Esophagus (tissue), 2 donors: ENCODE results near the gene LRMDA. TPM values are rescaled to one million over a fixed set of nuclear protein-coding genes. Genes with fewer than 3 reads are reported as not detected.

Experiments used
- H3K27ac ChIP-seq, 2 donors: one replicate each; pipeline ENCODE4 v1.5.1; 2013; ENCODE audit warnings: low read depth in 2 of 2, mild to moderate bottlenecking in 2 of 2, inconsistent platforms in 1 of 2, low read length in 1 of 2, moderate library complexity in 1 of 2
- H3K27me3 ChIP-seq, 2 donors: one replicate each; pipeline ENCODE4 v1.6.1; 2013; ENCODE audit warnings: low read length in 2 of 2, control low read depth in 1 of 2, mild to moderate bottlenecking in 1 of 2; ENCODE audit not compliant: insufficient read depth in 2 of 2, control insufficient read depth in 1 of 2
- H3K36me3 ChIP-seq, 2 donors: one replicate each; pipeline ENCODE4 v1.6.1; 2013; ENCODE audit warnings: low read length in 1 of 2; ENCODE audit not compliant: control insufficient read depth in 2 of 2, insufficient read depth in 2 of 2
- H3K4me1 ChIP-seq, 2 donors: one replicate each; pipeline ENCODE4 v1.6.1; 2013; ENCODE audit warnings: low read length in 1 of 2; ENCODE audit not compliant: control insufficient read depth in 2 of 2, insufficient read depth in 2 of 2
- H3K4me3 ChIP-seq, 2 donors: one replicate each; pipeline ENCODE4 v1.5.1; 2013; ENCODE audit warnings: low read length in 2 of 2, mild to moderate bottlenecking in 2 of 2, low read depth in 1 of 2, moderate library complexity in 1 of 2
- H3K9me3 ChIP-seq, 2 donors: one replicate each; pipeline ENCODE4 v1.6.1; 2013; ENCODE audit warnings: mild to moderate bottlenecking in 2 of 2, low read depth in 1 of 2, low read length in 1 of 2, moderate library complexity in 1 of 2; ENCODE audit not compliant: control insufficient read depth in 2 of 2, insufficient read depth in 1 of 2
- WGBS, 2 donors: extraction: QIAGEN DNeasy Blood & Tissue Kit; methylation state at CpG; one replicate each; pipeline ENCODE4 v1.1.7; 2013; 5-methylcytosine and 5-hydroxymethylcytosine counted together
- polyA plus RNA-seq, 2 donors: library from polyadenylated mRNA; stranded (reverse); fragments of 200-250 nt; gene quantifications; one replicate each; pipeline ENCODE4 v1.2.3, GENCODE V29; 2013
- donor health status: healthy with polysubstance abuse.
- donor health status: Bipolar disorder and iron deficiency.

LRMDA gene
- polyA plus RNA-seq, 2 donors = 1.8 to 4.0 TPM

DNA sequence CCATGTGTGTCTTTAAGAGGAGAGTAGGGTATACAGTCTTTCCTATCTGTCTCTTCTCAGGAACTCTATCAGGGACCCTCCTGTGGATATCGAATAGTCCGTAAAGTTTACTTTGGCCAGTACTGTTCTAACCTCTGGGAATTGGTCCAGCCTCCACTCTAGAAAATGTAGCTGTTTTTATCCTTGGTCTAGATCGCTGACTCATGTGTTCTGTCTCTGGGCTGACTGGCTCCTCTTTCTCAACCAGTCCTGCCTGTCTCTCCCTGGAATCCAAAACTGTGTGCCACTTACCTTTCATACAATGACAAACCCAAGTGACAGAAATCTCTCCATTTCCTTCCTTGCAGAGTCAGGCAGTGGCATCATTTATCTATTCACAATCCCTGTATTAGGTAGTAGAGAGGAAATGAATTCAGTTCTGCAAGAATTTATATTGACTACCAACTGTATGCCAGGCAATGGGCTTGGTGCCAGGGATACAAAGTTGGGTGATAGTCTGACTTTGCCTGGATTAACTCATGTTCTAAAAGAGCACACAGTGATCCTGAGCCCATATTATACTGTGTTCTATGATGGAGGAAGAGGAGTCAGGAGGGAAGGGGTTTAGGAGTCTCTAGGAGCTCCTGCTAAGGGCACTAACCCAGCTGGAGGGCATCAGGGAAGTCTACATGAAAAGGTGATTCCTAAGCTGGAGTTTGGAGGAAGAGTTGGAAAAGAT lies 232.7 kb downstream of the LRMDA start:
- peaks cover 2 to 3% of the 10 kb centered on the region in 2 donors for H3K4me1 ChIP-seq
- no peaks in the 10 kb centered on the region for H3K9me3 ChIP-seq
- no peaks in the 10 kb centered on the region for H3K27me3 ChIP-seq
- 53 to 56% methylated on average over 3 of the region's 3 CpGs for WGBS, 2 donors
- no peaks in the 10 kb centered on the region for H3K36me3 ChIP-seq
- peak overlapping the region; percentile 37 to 43 for H3K27ac ChIP-seq
- no peak overlapping the region for H3K4me3 ChIP-seq

DNA sequence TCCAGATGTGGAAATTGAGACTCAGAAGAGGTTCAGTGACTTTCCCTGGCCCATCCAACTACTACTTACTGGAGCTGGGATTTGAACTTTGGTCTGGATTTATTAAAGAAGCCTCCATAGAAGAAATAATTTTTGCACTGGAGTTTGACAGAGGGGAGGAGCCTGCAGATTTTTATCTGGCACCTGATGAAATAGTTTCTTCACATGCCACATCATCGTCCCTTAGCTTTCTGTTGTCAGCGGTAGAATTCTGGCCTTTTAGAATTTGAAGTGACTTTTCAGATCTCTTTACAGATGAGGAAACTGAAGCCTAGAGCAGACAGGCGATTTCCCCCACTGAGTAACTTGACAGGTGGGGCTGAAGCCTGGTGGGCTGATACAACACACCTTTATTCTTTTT lies 233.5 kb downstream of the LRMDA start:
- Histone ChIP-seq H3K27me3 (no peaks in the 10 kb centered on the region), H3K4me3 (no peak overlapping the region), H3K36me3 (no peaks in the 10 kb centered on the region), H3K4me1 (peaks cover 2 to 3% of the 10 kb centered on the region in 2 donors), H3K9me3 (no peaks in the 10 kb centered on the region), H3K27ac (no peak overlapping the region)
- 78 to 85% methylated on average over 3 of the region's 3 CpGs for WGBS, 2 donors

DNA sequence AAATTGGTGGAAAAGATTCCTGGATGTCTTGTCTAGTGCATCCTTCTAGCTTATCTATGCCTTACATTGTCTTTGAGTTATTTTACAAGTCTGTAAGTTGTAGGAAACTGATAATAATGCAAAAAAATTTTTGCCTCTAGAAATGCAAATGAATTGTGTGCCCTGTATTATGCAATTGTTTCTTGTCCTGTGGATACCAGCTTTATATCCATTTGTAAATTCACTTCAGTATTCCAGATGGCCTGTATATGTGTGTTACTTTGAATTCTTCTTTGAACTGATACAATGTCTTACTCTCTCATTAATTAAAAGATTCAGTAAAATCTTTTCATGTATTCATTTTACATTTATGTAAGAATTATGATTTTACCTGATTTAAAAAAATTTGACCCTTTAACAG lies 234.3 kb downstream of the LRMDA start:
- Histone ChIP-seq H3K27ac (no peak overlapping the region), H3K27me3 (no peaks in the 10 kb centered on the region), H3K9me3 (no peaks in the 10 kb centered on the region), H3K4me3 (no peak overlapping the region), H3K4me1 (peaks cover 0 to 3% of the 10 kb centered on the region in 2 donors), H3K36me3 (no peaks in the 10 kb centered on the region)

GRCh38 chr10:75672111-75672671 lies 240.8 kb downstream of the LRMDA start:
- Histone ChIP-seq H3K4me1 (no peaks in the 10 kb centered on the region), H3K27me3 (no peaks in the 10 kb centered on the region), H3K27ac (no peak overlapping the region), H3K4me3 (no peak overlapping the region), H3K9me3 (no peaks in the 10 kb centered on the region), H3K36me3 (no peaks in the 10 kb centered on the region)
- WGBS, 2 donors = 72 to 81% methylated on average over 3 to 4 of the region's 4 CpGs

DNA sequence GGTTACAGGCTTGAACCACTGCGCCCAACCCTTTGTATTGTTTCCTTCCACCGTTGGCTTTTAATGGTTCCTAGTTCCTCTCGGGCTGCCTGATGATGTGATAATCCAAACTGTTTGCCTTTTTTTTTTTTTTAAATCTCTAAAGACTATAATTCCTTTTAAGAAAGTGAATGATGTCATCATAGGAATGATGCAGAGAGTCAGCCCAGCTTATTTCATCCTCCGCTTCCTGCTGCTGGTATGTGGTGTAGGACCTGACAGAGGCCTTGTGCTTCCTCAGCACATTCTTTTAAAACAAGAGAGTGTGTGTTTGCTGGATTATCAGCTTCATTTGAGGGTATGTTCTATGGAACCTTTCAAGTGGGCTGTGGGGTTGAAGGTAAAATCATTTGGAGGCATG lies 241.4 kb downstream of the LRMDA start:
- 73 to 76% methylated on average over 4 of the region's 4 CpGs for WGBS, 2 donors
- H3K27ac ChIP-seq = no peak overlapping the region

DNA sequence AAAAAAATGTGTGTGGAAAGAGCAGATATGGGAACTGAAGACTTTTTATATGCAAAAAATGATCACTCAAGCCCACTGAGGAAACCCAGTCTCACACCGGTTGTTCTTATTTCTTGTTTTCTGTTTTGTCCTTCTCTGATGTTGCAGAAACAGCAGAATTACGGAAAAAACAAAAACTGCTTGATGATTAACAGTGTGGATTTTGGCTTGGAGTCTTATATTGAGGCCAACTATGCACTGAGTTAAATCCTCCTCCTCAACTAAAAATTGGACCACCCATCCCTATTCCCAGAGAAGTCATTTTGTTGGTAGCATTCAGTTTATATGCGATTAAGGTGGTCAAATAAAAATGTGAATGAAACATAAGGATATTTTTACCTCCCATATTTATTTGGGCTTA lies 246.1 kb downstream of the LRMDA start:
- Histone ChIP-seq H3K27me3 (no peaks in the 10 kb centered on the region), H3K36me3 (no peaks in the 10 kb centered on the region), H3K9me3 (no peaks in the 10 kb centered on the region), H3K27ac (no peak overlapping the region), H3K4me1 (peaks cover 2% of the 10 kb centered on the region in 2 donors), H3K4me3 (no peak overlapping the region)
- 76 to 82% methylated on average over 3 of the region's 3 CpGs for WGBS, 2 donors

More for the DNA sequence above, 241.4 kb downstream of the LRMDA start:
- Histone ChIP-seq H3K27me3 (no peaks in the 10 kb centered on the region), H3K4me3 (no peak overlapping the region), H3K36me3 (no peaks in the 10 kb centered on the region), H3K9me3 (no peaks in the 10 kb centered on the region), H3K4me1 (no peaks in the 10 kb centered on the region)

DNA sequence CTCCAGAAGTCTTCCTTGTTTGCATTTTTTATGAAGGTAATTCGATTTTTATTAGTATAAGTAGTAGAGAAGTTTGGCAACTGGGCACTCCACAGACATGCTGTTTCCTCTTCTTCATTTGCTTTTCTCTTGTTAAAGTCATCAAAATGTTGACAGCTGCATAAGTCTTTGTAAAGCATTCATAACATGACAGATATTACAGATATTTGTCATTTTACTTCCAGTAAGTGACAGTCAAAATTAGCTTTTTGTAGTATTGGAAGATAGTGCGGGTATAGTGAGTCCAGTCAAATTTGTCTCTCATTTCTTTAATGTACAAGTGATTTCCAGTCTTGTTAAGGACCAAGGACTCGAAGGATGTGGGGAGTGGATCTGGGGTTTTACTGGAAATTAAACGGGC lies 247.1 kb downstream of the LRMDA start:
- H3K9me3 ChIP-seq = no peaks in the 10 kb centered on the region
- no peaks in the 10 kb centered on the region for H3K27me3 ChIP-seq
- WGBS, 2 donors = 87% methylated on average over 4 of the region's 4 CpGs
- H3K36me3 ChIP-seq = no peaks in the 10 kb centered on the region
- no peak overlapping the region for H3K4me3 ChIP-seq
- peaks cover 2% of the 10 kb centered on the region in 2 donors for H3K4me1 ChIP-seq
- H3K27ac ChIP-seq = no peak overlapping the region

GRCh38 chr10:75679536-75679935 lies 248.1 kb downstream of the LRMDA start:
- peaks cover 2% of the 10 kb centered on the region in 2 donors for H3K4me1 ChIP-seq
- no peaks in the 10 kb centered on the region for H3K36me3 ChIP-seq
- H3K27ac ChIP-seq = no peak overlapping the region
- 70 to 81% methylated on average over 2 of the region's 2 CpGs for WGBS, 2 donors
- H3K27me3 ChIP-seq = no peaks in the 10 kb centered on the region
- H3K9me3 ChIP-seq = no peaks in the 10 kb centered on the region
- no peak overlapping the region for H3K4me3 ChIP-seq

- Histone ChIP-seq H3K4me1 (peaks cover 2% of the 10 kb centered on the region in 2 donors), H3K36me3 (no peaks in the 10 kb centered on the region), H3K27me3 (no peaks in the 10 kb centered on the region), H3K4me3 (no peak overlapping the region), H3K27ac (no peak overlapping the region), H3K9me3 (no peaks in the 10 kb centered on the region)
- WGBS, 2 donors = 89 to 91% methylated on average over 7 of the region's 7 CpGs
These were observed 249.9 kb downstream of the LRMDA start for GRCh38 chr10:75681334-75681733.
